Fibroblast of skin of left biceps (primary cell): Measurements from ENCODE around the gene NOP16.

Source experiments
- DNase-seq, 2 experiments: peaks; one replicate each; pipeline ENCODE4 v3.0.0-alpha.2; 2013; ENCODE audit warnings: low read depth in 2 of 2

NOP16 gene

DNA sequence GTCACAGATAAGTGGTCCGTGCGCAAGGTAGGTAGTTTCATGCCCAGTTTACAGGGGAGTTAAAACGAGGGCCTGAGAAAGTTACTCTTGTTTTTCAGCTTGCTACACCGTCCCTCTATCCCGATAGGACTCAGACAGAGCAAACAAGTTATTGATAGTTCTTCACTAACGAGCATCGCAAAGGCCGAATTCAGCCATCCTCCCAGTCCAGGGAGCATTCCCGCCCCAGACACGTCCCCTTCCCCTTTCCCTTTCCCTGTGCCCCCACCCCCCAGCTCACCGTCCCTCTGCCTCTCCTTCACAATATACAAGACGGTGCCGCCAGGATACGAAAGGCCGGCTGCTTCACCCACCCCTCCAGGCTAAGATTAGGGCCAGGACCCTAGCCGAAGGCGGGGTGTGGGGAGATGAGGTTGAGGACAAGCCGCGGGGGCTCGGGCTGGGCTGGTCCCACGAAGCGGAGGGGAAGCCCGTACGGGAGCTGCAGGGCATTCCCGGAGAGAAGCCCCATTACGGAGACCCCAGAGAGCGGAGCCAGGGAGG is 27.4 kb downstream of the NOP16 start:
- DNase-seq, result no peak

DNA sequence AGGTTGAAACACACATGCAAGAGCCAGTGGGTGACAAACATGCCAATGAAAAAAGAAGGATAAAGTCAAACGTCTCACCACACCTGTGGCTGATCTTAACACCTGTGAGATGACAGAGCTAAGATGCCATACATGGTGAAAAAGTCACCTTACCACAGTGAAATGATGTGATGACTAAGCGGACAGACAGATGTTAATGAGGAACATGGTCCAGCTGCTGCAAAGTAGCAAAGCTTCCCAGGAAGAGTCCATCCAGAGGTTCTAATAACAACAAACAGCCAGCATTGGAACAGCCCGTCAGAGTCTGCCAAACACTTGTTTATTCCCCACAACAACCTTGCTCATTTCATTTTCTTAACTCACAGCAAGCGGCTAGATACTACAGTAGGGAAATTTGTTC is 28.7 kb downstream of the NOP16 start:
- DNase-seq, result no peak

GRCh38 chr5:176356179-176356566 is 32.2 kb downstream of the NOP16 start:
- no peak for DNase-seq

DNA sequence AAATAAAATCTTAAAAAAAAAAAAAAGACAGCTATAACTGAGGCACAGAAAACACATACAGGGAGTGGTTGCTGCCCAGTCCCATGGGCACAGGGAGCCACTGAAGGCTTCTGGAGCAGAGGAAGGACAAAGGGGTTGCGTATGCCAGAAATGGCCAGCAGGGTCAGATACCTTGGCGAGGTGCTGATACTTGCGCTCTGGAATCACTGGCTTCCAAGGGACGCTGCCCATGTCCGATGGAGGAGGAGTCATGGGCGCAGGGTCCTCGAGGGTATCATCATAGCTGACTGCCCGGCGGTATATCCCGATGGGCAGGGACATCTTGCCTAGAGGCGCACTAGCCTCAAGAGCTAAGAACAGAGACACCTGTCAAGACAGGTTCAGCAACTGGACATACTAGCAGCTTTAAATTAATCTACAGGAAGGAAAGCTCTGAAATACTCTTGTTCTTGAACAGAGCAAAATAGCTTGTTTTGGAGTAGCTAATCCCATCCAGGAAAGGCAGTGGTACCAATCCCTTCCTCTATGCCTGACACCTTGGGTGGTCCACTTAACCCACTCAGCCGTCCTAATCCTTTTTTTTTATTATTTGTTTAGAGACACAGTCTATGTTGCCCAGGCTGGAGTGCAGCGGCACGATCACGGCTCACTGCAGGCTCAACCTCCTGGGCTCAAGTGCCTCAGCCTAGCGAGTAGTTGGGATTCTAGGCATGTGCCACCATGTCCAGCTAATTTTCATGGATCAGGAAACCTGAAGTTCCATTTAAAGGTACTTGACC is 32.8 kb downstream of the NOP16 start:
- no peak for DNase-seq

GRCh38 chr5:176353533-176353932 is 34.9 kb downstream of the NOP16 start:
- DNase-seq, result no peak

GRCh38 chr5:176352116-176352878 is 36.1 kb downstream of the NOP16 start:
- DNase-seq, result no peak

GRCh38 chr5:176350416-176350815 is 38.0 kb downstream of the NOP16 start:
- no peak for DNase-seq

- DNase-seq, result no peak
Observed at GRCh38 chr5:176342766-176343458, 45.5 kb downstream of the NOP16 start.

GRCh38 chr5:176342158-176342483 is 46.3 kb downstream of the NOP16 start:
- DNase-seq, result no peak

DNA sequence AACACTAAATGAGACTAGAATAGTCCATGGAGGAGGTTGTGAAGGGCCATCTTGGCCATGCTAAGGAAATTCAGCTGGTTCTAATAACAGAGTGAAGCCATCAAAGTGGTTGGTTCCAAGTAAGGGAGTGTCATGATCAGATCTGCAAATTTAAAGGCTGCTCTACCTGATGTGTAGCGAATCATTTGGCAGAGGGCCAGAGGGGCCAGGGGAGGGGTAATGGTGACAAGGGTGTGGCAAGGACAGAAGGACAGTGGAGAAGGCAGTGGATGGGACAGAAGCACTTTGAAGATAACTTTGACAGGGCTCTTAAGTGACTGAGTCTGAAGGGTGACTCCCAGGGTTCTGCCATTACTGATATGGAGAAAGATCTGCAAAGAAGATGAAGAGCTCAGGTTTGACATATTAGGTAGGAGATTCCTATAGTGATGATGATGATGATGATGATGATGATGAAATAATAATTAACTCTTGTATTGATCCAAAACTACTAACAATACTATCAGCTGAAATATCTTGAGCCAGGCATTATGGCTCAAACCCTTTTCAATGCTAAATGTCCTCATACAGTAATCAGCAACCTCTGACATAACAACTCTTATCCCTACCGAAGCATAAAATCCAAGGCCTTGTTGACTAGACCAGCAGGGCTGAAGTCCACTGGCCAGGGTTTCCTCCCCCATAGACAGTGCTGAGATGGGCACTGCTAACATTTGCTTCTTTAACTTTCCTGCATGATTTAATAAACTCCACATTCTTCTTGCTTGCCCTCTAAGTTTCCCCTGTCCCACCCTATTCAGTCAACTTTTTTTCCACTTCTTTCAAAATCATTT is 46.9 kb downstream of the NOP16 start:
- no peak for DNase-seq

GRCh38 chr5:176339304-176339703 is 49.1 kb downstream of the NOP16 start:
- no peak for DNase-seq

- no peak for DNase-seq
Observed at GRCh38 chr5:176337913-176338312, 50.5 kb downstream of the NOP16 start.

- DNase-seq, result no peak
Observed at GRCh38 chr5:176334031-176334770, 54.2 kb downstream of the NOP16 start.
